WERI-Rb-1 (cell line): Measurements from ENCODE around the gene RFFL.
"Not testable (repeated sequence)": the region's sequence is repeated elsewhere in the genome, so short reads cannot be mapped to it uniquely, and the experiment has no call there.

Source experiments
- DNase-seq: peaks from one replicate; pipeline ENCODE4 v3.0.0-alpha.2; 2020
- H3K27ac ChIP-seq: fragments of 250-450 bp; sonication (Bioruptor Pico); 2 replicates; pipeline ENCODE4 v1.5.1; 2020; ENCODE audit warnings: mild to moderate bottlenecking, moderate library complexity
- H3K27me3 ChIP-seq: fragments of 250-450 bp; sonication (Bioruptor Pico); 2 replicates; pipeline ENCODE4 v1.5.1; 2021; ENCODE audit warnings: mild to moderate bottlenecking, low read depth, moderate library complexity; ENCODE audit not compliant: insufficient read depth, severe bottlenecking
- H3K36me3 ChIP-seq: fragments of 250-450 bp; sonication (Bioruptor Pico); 2 replicates; pipeline ENCODE4 v1.5.1; 2020; ENCODE audit warnings: mild to moderate bottlenecking, moderate library complexity
- H3K4me3 ChIP-seq: 2 replicates; pipeline ENCODE4 v1.5.1; 2011; ENCODE audit warnings: low read depth, mild to moderate bottlenecking, control low read depth, low read length
- H3K9me3 ChIP-seq: fragments of 250-450 bp; sonication (Bioruptor Pico); 2 replicates; pipeline ENCODE4 v1.5.1; 2021; ENCODE audit warnings: mild to moderate bottlenecking, moderate library complexity; ENCODE audit not compliant: severe bottlenecking
- TF ChIP-seq, protein P1 (sequence below): IDR thresholded peaks from 2 replicates; pipeline ENCODE4 v1.5.1; 2011; ENCODE audit warnings: low read depth, mild to moderate bottlenecking, control low read depth, inconsistent platforms, low read length

RFFL gene

DNA sequence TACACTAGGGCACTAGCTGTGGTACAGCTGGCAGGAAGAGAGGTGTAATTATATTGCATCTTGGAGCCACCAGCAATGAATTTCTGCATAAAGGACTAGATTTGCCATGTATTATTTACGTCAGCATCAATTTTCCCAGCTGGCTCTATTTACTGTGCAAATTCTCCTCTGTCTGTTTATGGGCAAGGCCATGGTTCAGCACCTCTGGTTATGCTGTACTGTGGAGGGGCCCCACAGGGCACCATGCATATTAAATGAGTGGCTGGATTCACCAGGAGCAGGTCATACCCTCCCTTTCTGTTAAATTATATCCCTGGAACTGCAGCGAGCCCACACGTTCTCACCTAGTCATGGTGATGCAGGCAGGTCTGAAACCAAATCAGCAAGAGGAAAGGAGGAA, 36.4 kb upstream of the RFFL start:
- TF ChIP-seq, protein P1, sequence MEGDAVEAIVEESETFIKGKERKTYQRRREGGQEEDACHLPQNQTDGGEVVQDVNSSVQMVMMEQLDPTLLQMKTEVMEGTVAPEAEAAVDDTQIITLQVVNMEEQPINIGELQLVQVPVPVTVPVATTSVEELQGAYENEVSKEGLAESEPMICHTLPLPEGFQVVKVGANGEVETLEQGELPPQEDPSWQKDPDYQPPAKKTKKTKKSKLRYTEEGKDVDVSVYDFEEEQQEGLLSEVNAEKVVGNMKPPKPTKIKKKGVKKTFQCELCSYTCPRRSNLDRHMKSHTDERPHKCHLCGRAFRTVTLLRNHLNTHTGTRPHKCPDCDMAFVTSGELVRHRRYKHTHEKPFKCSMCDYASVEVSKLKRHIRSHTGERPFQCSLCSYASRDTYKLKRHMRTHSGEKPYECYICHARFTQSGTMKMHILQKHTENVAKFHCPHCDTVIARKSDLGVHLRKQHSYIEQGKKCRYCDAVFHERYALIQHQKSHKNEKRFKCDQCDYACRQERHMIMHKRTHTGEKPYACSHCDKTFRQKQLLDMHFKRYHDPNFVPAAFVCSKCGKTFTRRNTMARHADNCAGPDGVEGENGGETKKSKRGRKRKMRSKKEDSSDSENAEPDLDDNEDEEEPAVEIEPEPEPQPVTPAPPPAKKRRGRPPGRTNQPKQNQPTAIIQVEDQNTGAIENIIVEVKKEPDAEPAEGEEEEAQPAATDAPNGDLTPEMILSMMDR, result no peak
- H3K4me3 ChIP-seq, result no peak overlapping the region
- no peak for DNase-seq
- peaks cover 7% of the 10 kb centered on the region for H3K36me3 ChIP-seq
- no peak overlapping the region for H3K27ac ChIP-seq
- no peaks in the 10 kb centered on the region for H3K27me3 ChIP-seq
- no peaks in the 10 kb centered on the region for H3K9me3 ChIP-seq

DNA sequence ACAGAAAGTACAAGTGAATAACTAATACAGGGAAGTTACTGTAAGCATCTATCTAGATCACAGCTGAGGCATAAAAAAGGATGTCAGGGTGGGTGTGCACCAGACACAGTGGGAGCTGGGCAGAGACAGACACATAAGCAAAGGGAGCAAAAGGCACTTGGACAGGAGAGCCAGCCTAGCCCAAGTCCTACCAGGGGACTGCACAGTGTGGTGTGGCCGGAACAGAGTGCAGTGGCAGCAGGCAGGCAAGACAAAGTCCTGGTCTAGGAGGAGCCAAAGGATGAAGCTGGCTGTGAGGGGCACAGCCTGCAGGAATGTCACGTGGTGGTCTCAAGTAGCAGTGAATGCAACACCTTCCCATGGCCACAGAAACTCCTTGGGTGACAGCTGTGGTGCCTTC, 34.3 kb upstream of the RFFL start:
- TF ChIP-seq, protein P1, result no peak
- no peaks in the 10 kb centered on the region for H3K9me3 ChIP-seq
- H3K4me3 ChIP-seq, result no peak overlapping the region
- H3K36me3 ChIP-seq, result peaks cover 7% of the 10 kb centered on the region
- no peaks in the 10 kb centered on the region for H3K27me3 ChIP-seq
- no peak for DNase-seq
- no peak overlapping the region for H3K27ac ChIP-seq

DNA sequence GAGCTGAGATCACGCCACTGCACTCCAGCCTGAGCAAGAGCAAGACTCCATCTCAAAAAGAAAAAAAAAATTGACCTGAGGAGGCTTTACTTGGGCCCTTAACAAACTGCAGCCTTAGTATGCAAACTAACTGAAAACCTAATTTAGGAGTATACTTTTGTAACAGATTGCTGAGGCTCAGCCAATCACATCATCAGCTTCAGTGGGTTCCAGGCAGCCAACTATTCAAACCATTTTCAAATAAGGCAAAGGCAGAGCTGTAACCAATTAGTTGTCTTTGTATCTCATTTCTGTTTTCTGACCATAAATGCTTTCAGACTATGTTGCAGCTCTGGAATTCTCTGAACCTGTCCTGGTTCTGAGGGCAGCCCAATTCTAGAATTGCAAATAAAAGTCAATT, 32.2 kb upstream of the RFFL start:
- no peaks in the 10 kb centered on the region for H3K27me3 ChIP-seq
- H3K36me3 ChIP-seq, result peaks cover 7% of the 10 kb centered on the region
- no peak overlapping the region for H3K27ac ChIP-seq
- H3K4me3 ChIP-seq, result no peak overlapping the region
- no peaks in the 10 kb centered on the region for H3K9me3 ChIP-seq
- TF ChIP-seq, protein P1, result no peak
- DNase-seq, result no peak

DNA sequence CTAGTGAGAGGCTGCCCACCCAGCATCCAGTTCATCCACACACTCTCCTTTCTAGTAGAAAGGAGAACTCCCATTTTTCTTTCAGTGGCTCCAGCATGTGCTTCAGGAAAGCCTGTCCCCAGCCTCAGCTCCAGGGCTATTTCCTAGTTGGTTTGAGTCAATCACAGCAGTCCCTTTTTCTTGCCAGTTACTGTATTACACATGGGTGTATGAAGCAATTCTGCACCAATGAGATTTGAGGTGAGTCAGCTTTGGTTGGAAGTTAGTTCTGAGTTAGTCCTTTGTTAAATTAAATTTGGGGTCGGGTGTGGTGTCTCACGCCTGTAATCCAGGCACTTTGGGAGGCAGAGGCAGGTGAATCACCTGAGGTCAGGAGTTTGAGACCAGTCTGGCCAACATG, 31.4 kb upstream of the RFFL start:
- no peaks in the 10 kb centered on the region for H3K27me3 ChIP-seq
- H3K9me3 ChIP-seq, result no peaks in the 10 kb centered on the region
- no peak for DNase-seq
- H3K27ac ChIP-seq, result no peak overlapping the region
- TF ChIP-seq, protein P1, result no peak
- no peak overlapping the region for H3K4me3 ChIP-seq
- no peaks in the 10 kb centered on the region for H3K36me3 ChIP-seq

DNA sequence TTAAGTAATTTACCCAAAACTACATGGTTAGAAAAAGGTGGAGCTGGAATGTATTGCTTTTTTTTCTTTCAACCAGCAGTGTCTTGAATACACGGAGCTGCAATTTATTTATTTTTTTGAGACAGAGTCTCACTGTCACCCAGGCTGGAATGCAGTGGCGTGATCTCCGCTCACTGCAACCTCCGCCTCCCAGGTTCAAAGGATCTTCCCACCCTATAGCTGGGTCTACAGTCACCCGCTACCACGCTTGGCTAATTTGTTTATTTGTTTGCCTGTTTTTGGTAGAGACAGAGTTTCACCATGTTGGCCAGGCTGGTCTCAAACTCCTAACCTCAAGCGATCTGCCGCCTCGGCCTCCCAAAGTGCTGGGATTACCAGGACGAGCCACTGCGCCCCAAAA, 27.2 kb upstream of the RFFL start:
- H3K27ac ChIP-seq, H3K4me3 ChIP-seq, H3K9me3 ChIP-seq, H3K36me3 ChIP-seq, DNase-seq, H3K27me3 ChIP-seq: not testable (repeated sequence)

DNA sequence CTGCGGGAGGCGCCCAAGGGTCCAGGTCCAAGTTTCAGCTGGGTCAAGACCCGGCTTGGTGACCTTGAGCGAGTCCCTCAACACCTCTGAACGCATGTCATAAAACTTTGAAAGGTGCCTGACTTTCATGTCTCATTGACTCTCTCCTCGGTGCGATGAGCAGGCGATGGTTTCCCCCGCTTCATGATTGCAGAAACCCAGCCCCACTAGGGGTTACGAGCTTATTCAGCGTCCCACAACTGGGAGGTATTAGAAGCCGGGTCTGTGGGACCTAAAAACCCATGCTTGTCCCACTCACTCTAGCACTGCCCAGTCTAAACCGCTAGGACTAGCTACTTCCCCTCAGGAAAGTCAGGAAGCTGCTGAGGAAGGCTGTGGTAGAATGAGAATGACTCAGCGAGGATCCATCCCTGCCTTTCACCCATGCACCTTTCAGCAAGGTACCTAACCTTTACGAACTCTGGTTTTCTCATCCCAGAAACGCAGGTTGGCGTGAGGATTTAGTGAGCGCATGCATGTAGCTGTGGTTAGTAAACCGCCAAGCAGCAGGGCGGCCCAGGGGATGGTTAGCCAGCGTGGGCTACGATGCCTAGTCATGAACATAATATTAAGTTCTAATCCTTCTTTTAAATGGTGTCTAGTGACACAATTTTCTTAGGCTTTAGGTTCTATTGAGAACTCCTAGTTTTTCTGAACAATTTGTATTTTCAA, 26.2 kb upstream of the RFFL start:
- Histone ChIP-seq H3K27me3 (no peaks in the 10 kb centered on the region), H3K9me3 (no peaks in the 10 kb centered on the region), H3K36me3 (no peaks in the 10 kb centered on the region), H3K4me3 (peak overlapping the region; percentile 29), H3K27ac (no peak overlapping the region)
- TF ChIP-seq, protein P1, result no peak
- no peak for DNase-seq
